Measurements from ENCODE around the gene NFKBIL1.

NFKBIL1 gene

DNA sequence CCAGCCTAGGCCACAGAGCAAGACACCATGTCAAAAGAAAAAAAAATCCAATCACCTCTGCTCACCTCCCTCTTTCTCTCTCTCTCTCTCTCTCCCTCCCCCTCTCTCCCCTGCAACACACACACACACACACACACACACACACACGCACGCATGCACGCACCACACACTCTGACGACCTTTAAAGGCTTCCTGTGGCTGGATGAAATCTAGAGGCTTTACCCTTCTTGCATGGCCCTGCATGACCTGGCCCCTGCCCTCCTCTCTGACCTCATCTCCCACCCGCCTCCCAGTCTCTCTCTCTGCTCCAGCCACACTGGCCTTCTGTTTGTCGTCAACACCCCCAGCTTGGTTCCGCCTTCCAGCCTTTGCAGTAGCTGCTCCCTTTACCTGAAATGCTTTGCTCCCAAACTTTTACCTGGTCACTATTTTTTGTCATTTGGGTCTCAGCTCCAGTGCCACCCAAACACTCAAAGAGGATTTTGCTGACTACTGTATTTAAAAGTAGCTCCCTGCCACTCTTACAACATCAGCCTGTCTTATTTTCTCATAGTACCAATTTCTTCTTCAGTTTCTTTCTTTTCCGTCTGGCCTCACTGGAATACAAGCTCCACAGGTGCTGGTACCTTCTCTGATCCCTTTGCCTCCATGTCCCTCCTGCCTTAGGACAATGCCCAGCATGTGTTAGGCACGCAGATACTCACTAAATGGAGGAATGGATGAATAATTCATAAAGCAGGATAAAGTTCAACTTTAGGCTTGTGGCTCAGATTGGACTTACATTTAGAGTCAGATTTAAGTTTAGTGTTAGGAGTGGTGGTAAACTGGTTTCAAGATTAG is 20.3 kb downstream of the NFKBIL1 start:
- no peak for DNase-seq

DNA sequence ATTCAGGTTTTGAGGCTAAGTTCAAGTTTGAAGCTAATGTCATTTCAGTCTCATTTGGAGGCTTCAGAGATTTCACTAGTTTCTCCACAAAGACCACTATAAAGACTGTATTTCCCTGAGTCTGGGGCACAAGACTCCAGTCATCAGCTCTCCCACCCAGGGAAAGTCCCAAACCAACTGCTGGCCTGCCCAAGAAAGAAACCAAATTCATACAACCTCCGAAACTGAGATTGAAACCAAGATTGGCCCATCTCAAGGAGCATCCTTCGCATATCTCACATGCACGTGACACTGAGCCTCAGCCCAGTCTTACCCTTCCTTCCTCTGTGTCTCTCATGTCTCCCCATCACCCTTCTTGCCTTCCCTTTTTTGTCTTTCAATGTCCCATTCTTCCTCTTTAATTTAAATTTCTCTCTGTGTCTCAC is 21.1 kb downstream of the NFKBIL1 start:
- DNase-seq: no peak

DNA sequence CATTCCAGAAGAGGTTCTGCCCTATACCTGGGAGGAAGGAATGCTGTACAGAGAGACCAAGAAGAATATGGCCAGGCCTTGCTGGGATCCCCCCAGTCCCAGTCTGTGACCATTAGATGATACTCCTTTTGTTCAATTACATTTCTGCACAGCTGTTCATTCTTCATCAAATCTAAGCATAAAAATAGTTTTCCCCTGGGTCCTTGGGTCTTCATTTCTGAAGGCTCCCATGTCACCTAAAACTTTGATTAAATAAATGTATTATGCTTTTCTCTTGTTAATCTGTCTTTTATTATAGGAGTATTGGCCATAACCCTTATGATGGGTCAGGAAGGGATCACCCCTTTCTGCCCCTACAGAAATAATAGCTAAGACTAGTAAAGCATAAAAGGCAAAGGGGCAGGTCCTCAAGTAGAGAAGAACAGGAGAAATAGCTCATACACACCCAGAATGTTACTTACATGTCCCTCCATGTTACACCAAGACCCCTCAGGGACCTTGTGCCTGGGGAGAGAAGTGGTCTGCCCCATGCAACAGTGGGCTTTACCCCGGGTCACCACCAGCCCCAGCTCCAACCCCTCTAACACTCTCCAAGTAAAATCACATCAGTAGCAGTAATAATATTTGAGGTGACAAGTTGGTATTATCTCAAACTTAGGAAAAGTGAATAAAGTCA is 22.6 kb downstream of the NFKBIL1 start:
- DNase-seq: no peak

DNA sequence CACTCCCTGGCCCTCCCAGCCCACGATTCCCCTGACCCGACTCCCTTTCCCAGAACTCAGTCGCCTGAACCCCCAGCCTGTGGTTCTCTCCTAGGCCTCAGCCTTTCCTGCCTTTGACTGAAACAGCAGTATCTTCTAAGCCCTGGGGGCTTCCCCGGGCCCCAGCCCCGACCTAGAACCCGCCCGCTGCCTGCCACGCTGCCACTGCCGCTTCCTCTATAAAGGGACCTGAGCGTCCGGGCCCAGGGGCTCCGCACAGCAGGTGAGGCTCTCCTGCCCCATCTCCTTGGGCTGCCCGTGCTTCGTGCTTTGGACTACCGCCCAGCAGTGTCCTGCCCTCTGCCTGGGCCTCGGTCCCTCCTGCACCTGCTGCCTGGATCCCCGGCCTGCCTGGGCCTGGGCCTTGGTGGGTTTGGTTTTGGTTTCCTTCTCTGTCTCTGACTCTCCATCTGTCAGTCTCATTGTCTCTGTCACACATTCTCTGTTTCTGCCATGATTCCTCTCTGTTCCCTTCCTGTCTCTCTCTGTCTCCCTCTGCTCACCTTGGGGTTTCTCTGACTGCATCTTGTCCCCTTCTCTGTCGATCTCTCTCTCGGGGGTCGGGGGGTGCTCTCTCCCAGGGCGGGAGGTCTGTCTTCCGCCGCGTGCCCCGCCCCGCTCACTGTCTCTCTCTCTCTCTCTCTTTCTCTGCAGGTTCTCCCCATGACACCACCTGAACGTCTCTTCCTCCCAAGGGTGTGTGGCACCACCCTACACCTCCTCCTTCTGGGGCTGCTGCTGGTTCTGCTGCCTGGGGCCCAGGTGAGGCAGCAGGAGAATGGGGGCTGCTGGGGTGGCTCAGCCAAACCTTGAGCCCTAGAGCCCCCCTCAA is 24.9 kb downstream of the NFKBIL1 start, which contains the start of gene LTA:
LTA (plus strand) TSS at position 249 of the 871 bp plus-strand sequence; CDS start at position 703, 454 bp downstream.
- no peak for DNase-seq

DNA sequence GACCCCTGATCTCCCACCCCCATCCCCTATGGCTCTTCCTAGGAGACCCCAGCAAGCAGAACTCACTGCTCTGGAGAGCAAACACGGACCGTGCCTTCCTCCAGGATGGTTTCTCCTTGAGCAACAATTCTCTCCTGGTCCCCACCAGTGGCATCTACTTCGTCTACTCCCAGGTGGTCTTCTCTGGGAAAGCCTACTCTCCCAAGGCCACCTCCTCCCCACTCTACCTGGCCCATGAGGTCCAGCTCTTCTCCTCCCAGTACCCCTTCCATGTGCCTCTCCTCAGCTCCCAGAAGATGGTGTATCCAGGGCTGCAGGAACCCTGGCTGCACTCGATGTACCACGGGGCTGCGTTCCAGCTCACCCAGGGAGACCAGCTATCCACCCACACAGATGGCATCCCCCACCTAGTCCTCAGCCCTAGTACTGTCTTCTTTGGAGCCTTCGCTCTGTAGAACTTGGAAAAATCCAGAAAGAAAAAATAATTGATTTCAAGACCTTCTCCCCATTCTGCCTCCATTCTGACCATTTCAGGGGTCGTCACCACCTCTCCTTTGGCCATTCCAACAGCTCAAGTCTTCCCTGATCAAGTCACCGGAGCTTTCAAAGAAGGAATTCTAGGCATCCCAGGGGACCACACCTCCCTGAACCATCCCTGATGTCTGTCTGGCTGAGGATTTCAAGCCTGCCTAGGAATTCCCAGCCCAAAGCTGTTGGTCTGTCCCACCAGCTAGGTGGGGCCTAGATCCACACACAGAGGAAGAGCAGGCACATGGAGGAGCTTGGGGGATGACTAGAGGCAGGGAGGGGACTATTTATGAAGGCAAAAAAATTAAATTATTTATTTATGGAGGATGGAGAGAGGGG is 26.1 kb downstream of the NFKBIL1 start:
- DNase-seq: no peak

DNA sequence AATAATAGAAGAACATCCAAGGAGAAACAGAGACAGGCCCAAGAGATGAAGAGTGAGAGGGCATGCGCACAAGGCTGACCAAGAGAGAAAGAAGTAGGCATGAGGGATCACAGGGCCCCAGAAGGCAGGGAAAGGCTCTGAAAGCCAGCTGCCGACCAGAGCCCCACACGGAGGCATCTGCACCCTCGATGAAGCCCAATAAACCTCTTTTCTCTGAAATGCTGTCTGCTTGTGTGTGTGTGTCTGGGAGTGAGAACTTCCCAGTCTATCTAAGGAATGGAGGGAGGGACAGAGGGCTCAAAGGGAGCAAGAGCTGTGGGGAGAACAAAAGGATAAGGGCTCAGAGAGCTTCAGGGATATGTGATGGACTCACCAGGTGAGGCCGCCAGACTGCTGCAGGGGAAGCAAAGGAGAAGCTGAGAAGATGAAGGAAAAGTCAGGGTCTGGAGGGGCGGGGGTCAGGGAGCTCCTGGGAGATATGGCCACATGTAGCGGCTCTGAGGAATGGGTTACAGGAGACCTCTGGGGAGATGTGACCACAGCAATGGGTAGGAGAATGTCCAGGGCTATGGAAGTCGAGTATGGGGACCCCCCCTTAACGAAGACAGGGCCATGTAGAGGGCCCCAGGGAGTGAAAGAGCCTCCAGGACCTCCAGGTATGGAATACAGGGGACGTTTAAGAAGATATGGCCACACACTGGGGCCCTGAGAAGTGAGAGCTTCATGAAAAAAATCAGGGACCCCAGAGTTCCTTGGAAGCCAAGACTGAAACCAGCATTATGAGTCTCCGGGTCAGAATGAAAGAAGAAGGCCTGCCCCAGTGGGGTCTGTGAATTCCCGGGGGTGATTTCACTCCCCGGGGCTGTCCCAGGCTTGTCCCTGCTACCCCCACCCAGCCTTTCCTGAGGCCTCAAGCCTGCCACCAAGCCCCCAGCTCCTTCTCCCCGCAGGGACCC is 27.0 kb downstream of the NFKBIL1 start:
- no peak for DNase-seq

DNA sequence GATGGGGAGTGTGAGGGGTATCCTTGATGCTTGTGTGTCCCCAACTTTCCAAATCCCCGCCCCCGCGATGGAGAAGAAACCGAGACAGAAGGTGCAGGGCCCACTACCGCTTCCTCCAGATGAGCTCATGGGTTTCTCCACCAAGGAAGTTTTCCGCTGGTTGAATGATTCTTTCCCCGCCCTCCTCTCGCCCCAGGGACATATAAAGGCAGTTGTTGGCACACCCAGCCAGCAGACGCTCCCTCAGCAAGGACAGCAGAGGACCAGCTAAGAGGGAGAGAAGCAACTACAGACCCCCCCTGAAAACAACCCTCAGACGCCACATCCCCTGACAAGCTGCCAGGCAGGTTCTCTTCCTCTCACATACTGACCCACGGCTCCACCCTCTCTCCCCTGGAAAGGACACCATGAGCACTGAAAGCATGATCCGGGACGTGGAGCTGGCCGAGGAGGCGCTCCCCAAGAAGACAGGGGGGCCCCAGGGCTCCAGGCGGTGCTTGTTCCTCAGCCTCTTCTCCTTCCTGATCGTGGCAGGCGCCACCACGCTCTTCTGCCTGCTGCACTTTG is 28.0 kb downstream of the NFKBIL1 start, which contains the start of gene TNF:
TNF (plus strand) TSS at position 231 of the 567 bp plus-strand sequence; CDS start at position 408, 177 bp downstream.
- no peak for DNase-seq

DNA sequence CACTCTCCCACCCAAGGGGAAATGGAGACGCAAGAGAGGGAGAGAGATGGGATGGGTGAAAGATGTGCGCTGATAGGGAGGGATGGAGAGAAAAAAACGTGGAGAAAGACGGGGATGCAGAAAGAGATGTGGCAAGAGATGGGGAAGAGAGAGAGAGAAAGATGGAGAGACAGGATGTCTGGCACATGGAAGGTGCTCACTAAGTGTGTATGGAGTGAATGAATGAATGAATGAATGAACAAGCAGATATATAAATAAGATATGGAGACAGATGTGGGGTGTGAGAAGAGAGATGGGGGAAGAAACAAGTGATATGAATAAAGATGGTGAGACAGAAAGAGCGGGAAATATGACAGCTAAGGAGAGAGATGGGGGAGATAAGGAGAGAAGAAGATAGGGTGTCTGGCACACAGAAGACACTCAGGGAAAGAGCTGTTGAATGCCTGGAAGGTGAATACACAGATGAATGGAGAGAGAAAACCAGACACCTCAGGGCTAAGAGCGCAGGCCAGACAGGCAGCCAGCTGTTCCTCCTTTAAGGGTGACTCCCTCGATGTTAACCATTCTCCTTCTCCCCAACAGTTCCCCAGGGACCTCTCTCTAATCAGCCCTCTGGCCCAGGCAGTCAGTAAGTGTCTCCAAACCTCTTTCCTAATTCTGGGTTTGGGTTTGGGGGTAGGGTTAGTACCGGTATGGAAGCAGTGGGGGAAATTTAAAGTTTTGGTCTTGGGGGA is 28.7 kb downstream of the NFKBIL1 start:
- no peak for DNase-seq

DNA sequence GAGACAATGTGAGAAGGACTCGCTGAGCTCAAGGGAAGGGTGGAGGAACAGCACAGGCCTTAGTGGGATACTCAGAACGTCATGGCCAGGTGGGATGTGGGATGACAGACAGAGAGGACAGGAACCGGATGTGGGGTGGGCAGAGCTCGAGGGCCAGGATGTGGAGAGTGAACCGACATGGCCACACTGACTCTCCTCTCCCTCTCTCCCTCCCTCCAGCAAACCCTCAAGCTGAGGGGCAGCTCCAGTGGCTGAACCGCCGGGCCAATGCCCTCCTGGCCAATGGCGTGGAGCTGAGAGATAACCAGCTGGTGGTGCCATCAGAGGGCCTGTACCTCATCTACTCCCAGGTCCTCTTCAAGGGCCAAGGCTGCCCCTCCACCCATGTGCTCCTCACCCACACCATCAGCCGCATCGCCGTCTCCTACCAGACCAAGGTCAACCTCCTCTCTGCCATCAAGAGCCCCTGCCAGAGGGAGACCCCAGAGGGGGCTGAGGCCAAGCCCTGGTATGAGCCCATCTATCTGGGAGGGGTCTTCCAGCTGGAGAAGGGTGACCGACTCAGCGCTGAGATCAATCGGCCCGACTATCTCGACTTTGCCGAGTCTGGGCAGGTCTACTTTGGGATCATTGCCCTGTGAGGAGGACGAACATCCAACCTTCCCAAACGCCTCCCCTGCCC is 29.6 kb downstream of the NFKBIL1 start:
- no peak for DNase-seq

DNA sequence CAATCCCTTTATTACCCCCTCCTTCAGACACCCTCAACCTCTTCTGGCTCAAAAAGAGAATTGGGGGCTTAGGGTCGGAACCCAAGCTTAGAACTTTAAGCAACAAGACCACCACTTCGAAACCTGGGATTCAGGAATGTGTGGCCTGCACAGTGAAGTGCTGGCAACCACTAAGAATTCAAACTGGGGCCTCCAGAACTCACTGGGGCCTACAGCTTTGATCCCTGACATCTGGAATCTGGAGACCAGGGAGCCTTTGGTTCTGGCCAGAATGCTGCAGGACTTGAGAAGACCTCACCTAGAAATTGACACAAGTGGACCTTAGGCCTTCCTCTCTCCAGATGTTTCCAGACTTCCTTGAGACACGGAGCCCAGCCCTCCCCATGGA is 30.2 kb downstream of the NFKBIL1 start:
- no peak for DNase-seq

DNA sequence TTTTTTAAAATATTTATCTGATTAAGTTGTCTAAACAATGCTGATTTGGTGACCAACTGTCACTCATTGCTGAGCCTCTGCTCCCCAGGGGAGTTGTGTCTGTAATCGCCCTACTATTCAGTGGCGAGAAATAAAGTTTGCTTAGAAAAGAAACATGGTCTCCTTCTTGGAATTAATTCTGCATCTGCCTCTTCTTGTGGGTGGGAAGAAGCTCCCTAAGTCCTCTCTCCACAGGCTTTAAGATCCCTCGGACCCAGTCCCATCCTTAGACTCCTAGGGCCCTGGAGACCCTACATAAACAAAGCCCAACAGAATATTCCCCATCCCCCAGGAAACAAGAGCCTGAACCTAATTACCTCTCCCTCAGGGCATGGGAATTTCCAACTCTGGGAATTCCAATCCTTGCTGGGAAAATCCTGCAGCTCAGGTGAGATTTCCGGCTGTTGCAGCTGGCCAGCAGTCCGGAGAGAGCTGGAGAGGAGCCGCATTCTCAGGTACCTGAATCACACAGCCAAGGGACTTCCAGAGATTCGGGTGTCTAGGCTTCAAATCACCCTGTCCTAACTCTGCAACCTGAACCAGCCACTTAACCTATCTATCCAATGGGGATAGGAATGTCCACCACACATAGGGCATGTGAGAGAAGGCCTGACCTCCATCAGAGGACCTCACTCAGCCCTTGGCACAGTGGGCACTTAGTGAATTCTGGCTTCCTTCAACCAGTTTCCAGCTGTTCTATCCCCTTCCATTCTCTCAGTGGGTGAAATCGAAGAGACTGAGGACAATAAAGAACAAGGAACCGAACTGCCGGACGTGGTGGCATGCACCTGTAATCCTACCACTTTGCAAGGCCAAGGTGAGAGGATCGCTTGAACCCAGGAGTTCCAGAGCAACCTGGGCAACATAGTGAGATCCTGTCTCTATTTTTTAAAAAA is 31.0 kb downstream of the NFKBIL1 start:
- no peak for DNase-seq

DNA sequence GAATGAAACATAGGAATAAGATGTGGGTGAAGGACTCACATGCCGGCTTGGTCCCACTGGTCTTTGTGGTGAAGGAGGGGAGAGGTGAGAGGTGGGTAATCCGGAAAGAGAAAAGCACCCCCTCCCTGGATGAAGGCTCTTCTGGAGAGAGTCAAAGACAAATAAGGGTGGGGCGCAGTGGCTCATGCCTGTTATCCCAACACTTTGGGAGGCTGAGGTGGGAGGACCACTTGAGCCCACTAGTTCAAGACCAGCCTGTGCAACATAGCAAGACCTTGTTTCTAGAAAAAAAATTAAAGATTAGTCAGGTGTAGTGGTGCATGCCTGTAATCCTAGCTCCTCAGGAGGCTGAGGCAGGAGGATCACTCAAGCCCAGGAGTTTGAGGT is 31.7 kb downstream of the NFKBIL1 start:
- no peak for DNase-seq

DNA sequence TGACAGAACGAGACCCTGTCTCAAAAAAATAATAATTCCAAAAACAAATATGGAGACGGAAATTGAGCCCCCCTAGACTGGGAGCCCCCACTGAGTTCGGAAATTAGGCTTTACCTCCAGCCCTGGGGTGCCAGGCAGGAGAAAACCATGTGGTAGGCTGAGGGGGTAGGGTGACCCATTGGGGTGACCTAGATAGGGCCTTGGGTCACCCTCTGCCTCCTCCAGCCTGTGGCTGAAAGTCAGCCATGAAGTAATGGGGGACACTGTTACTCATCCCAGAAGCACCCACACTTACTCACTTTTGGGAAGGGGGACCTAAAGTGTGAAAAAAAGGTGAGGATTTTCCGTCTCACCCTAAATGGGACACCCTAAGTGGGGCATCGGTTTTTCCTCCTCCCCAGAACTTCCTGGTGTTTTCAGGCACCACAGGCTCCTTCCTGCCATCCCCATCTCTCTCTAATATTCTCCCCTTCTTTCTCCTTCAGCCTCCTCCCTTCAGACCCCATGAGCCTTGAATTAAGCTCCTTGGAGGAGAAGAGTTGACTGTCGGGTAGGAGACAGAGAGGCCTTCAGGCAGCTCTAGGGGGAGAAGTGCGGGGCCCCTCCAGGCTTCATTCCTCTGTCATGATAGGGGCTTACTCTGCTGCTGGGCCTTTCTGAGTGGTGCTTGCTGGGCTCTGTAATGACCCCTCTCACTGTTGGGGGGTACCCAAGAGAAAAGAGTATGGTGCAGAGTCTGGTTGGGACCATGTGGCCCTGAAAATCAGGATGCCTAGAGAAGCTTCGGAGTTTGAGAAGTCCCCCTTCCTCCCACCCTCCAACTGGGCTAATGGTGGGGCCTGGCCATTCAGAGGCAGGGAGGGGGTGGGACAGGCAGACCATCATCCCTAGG is 32.4 kb downstream of the NFKBIL1 start:
- DNase-seq: no peak

DNA sequence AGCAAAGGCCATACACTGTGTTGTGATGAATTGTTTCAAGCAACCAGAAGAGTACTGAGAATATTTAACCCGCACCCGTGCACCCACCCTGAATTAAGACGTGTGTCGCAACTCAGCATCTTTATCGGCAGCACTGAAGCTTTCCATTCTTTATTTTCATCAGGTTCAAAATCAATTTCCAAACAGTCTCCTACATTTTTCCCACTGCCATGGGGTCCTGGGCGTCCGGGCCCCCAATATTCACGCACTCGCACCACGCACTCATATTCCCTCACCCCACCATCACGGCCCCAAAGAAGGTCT is 33.0 kb downstream of the NFKBIL1 start:
- DNase-seq: no peak

DNA sequence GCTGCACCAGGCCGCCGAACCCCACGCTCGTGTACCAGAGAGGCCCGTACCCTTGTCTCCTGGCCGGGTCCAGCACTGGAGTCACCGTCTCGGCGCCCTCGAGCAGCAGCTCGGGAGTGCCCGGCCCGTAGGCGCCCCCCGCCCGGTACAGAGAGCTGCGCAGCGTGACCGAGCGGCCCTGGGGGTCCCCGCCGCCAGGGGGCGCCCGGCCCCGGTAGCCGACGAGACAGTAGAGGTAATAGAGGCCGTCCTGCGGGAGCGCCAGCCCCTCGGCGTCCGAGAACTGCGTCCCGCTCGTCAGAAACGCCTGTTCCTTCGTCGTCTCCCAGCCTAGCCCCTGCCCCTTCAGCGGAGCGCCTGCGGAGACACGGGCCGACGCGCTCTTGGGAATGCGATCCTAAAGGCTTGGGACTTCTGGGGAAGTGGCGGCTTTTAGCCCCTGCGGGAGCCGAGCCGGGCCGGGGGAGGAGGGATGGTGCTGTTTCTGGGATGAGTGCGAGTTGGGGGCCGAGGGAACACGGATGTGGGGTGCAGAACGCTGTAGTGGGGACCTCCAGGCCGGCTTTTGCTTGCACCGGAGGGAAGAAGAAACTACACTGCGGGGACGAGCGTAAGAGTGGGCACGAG is 33.5 kb downstream of the NFKBIL1 start:
- peak; percentile 16 for DNase-seq

DNA sequence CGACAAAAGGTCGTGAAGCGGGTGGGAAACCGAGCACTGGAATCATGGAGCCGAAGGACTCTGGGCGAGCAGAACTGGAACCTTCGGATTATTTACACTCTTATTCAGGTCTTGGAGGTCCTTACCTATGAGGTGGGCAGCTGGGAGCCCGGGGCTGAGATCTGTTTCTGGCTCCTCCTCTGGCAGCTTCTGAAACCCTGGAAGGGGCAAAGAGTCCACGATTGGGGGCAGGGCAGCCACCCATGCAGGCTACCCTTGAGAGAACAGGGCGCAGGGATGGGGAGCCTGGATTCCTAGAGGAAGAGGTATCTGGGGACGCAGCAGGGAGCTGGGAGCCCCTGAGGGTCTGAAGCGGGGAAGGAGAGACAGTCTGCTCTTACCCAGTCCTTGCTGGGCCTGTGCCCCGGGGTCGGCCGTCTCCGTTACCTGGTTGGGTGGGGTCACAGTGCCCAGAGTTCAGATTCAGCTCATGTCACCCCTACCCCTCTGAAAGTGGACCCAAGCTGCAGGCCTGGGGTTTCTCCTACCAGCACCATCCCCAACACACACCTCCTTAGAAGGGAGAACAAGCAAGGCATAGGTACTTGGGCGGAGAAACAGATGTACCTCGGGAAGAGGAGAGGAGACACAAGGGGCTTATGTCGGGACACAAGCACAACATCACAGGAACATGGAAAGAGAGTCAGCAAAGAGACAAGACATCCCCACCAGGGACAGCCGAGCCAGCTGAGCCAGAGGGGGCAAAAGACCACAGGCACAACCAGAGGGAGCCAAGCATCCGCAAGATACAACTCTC is 34.2 kb downstream of the NFKBIL1 start:
- DNase-seq: no peak
